K562 (cell line): ENCODE data around the gene PI16. TPM values are rescaled to one million over a fixed set of nuclear protein-coding genes. Genes with fewer than 3 reads are reported as not detected.

Experiments
- FOXM1 ChIP-seq, 2 experiments: fragments of 450-650 bp in 1 of 2; sonication (generic) in 1 of 2; formaldehyde crosslinking in 1 of 2; IDR thresholded peaks; 2 replicates each; pipeline versions ENCODE4 v1.6.1 to v1.9.0; 2017 to 2022; ENCODE audit warnings: low read depth in 2 of 2, mild to moderate bottlenecking in 2 of 2, missing genetic modification reagents in 1 of 2, moderate library complexity in 1 of 2
- TARDBP ChIP-seq: fragments of 450-650 bp; IDR thresholded peaks from 2 replicates; pipeline ENCODE4 v1.6.1; 2016
- ZFP36 ChIP-seq: fragments of 150-350 bp; IDR thresholded peaks from 2 replicates; pipeline ENCODE4 v1.6.1; 2018; ENCODE audit warnings: low read length, low read depth; ENCODE audit not compliant: partially characterized antibody
- polyA plus RNA-seq, 8 experiments: library from polyadenylated mRNA; depleted of rRNA in 4 of 8; stranded (reverse) in 5 of 8; unstranded in 3 of 8; fragments of >200 nt; fragmentation: Nextera tagmentation in 2 of 8; fragmentation: Illumina TruSeq in 1 of 8; extraction: Ambion mirVana in 2 of 8; extraction: Trizol in 1 of 8; gene quantifications; 2 replicates each; pipeline versions ENCODE4 v1.2.1 to v1.2.3, GENCODE V29; 2011 to 2014; ENCODE audit warnings: inconsistent platforms in 1 of 8, missing spikeins in 1 of 8
- total RNA-seq, 7 experiments: library from RNA; depleted of rRNA in 6 of 7; stranded (reverse); fragments of >200 nt in 6 of 7; fragmentation: Illumina TruSeq in 2 of 7; extraction: Trizol in 2 of 7; gene quantifications; 2 replicates each; pipeline versions ENCODE4 v1.2.1 to v1.2.3, GENCODE V29; 2011 to 2021; ENCODE audit warnings: low replicate concordance in 1 of 7

PI16 gene
- total and polyA plus RNA-seq, 9 of the 15 experiments (the other 6 are each of a cell fraction or from before 2014, with no cell fraction given): 0.06 to 0.18 TPM; not detected in 7

DNA sequence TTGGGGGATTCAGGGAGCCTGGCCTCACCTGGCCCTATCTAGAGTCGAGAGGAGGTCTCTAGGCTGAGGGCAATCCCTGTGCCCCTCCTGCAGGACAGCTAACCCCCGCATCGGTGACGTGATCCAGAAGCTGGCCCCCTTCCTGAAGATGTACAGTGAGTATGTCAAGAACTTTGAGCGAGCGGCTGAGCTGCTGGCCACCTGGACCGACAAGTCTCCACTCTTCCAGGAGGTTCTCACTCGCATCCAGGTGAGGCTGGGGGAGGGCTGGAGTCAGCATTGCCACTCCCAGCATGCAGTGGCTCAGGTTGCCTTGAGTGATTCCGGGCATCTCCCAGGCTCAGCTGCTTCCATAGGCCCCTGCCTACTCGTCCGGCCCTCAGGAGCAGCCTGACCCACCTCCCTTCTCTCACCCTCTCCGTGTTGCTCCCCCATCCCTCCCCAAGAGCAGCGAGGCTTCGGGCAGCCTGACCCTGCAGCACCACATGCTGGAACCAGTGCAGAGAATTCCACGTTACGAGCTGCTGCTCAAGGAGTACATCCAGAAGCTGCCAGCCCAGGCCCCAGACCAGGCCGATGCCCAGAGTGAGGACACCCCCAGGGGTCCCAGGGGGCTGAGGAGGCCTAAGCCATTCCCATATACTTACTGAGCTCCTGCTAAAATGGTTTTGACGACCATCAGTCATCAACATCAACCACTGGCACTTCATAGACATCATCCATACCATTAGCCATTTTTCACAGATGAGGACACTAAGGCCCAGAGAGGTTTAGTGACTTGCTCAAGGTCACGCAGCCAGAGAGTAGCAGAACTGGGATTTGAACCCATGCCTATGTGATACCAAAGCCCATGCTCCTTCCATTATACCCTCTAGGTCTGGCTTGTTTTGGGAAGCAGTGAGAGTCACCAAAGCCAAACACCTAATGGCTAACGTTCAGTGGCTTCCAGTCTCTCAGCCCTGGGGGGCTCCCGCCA, 59.3 kb downstream of the PI16 start (continued):
- peak; percentile 67 for TF ChIP-seq ZFP36
- no peak for TF ChIP-seq TARDBP
- TF ChIP-seq FOXM1 (IDR thresholded peaks at IDR 0.05; ENCODE audit: low read depth): no peak
- no peak for TF ChIP-seq FOXM1 (CRISPR knock-in tag; IDR thresholded peaks at IDR 0.05; ENCODE audit: low read depth)
- TF ChIP-seq, all 486 proteins: peak for 4

Other genes starting within 250 kb of the PI16 start
- 0.18 TPM in 1 of 2 replicates, not detected in the other for gene CPNE5, start 115.3 kb upstream of the PI16 start, total RNA-seq (2014; rRNA removed)
- gene CPNE5, start 115.3 kb upstream of the PI16 start, total RNA-seq (2014; rRNA removed; fragmentation: Illumina TruSeq; extraction: Trizol): not detected in 2 replicates
- gene CPNE5, start 115.3 kb upstream of the PI16 start, total RNA-seq (2015; rRNA removed; fragmentation: Illumina TruSeq; extraction: Trizol): 0.14 TPM in 1 of 2 replicates, not detected in the other
- 0.47 and 0.49 TPM in 2 replicates for gene CPNE5, start 115.3 kb upstream of the PI16 start, total RNA-seq (2021)
- gene CPNE5, start 115.3 kb upstream of the PI16 start, polyA plus RNA-seq (2011; rRNA removed): 0.46 and 0.61 TPM in 2 replicates
- gene CPNE5, start 115.3 kb upstream of the PI16 start, polyA plus RNA-seq (2014; fragmentation: Illumina TruSeq; extraction: Trizol): 0.43 TPM in 1 of 2 replicates, not detected in the other
- 1 to 10 TPM in 1 of 2 experiments, under 1 TPM in 1; 0.21 to 1.0 TPM for gene CPNE5, start 115.3 kb upstream of the PI16 start, polyA plus RNA-seq (2014; fragmentation: Nextera tagmentation; extraction: Ambion mirVana)
- gene CPNE5, start 115.3 kb upstream of the PI16 start, polyA plus RNA-seq (2014; rRNA removed): 0.69 TPM in 1 of 2 replicates, not detected in the other
- gene PPIL1, start 79.9 kb upstream of the PI16 start, total RNA-seq (2014; rRNA removed): 65.8 and 86.0 TPM in 2 replicates
- gene PPIL1, start 79.9 kb upstream of the PI16 start, total RNA-seq (2014; rRNA removed; fragmentation: Illumina TruSeq; extraction: Trizol): 130 and 132 TPM in 2 replicates
- gene PPIL1, start 79.9 kb upstream of the PI16 start, total RNA-seq (2015; rRNA removed; fragmentation: Illumina TruSeq; extraction: Trizol): 107 and 119 TPM in 2 replicates
- 86.9 and 90.1 TPM in 2 replicates for gene PPIL1, start 79.9 kb upstream of the PI16 start, total RNA-seq (2021)
- 113 and 137 TPM in 2 replicates for gene PPIL1, start 79.9 kb upstream of the PI16 start, polyA plus RNA-seq (2011; rRNA removed)
- gene PPIL1, start 79.9 kb upstream of the PI16 start, polyA plus RNA-seq (2014; fragmentation: Illumina TruSeq; extraction: Trizol): 116 and 156 TPM in 2 replicates
- 100 to 1,000 TPM; 195 to 205 TPM for gene PPIL1, start 79.9 kb upstream of the PI16 start, polyA plus RNA-seq (2014; fragmentation: Nextera tagmentation; extraction: Ambion mirVana)
- gene PPIL1, start 79.9 kb upstream of the PI16 start, polyA plus RNA-seq (2014; rRNA removed): 87.9 and 108 TPM in 2 replicates
- 47.2 and 63.5 TPM in 2 replicates for gene C6orf89, start 68.8 kb upstream of the PI16 start, total RNA-seq (2014; rRNA removed)
- gene C6orf89, start 68.8 kb upstream of the PI16 start, total RNA-seq (2014; rRNA removed; fragmentation: Illumina TruSeq; extraction: Trizol): 81.6 and 89.0 TPM in 2 replicates
- 56.9 and 58.5 TPM in 2 replicates for gene C6orf89, start 68.8 kb upstream of the PI16 start, total RNA-seq (2015; rRNA removed; fragmentation: Illumina TruSeq; extraction: Trizol)
- gene C6orf89, start 68.8 kb upstream of the PI16 start, total RNA-seq (2021): 74.8 and 80.1 TPM in 2 replicates
- gene C6orf89, start 68.8 kb upstream of the PI16 start, polyA plus RNA-seq (2011; rRNA removed): 92.9 and 95.9 TPM in 2 replicates
- gene C6orf89, start 68.8 kb upstream of the PI16 start, polyA plus RNA-seq (2014; fragmentation: Illumina TruSeq; extraction: Trizol): 96.1 and 111 TPM in 2 replicates
- 10 to 100 TPM; 35.2 to 41.9 TPM for gene C6orf89, start 68.8 kb upstream of the PI16 start, polyA plus RNA-seq (2014; fragmentation: Nextera tagmentation; extraction: Ambion mirVana)
- gene C6orf89, start 68.8 kb upstream of the PI16 start, polyA plus RNA-seq (2014; rRNA removed): 46.7 and 67.6 TPM in 2 replicates
- gene MTCH1, start 31.5 kb downstream of the PI16 start, total RNA-seq (2014; rRNA removed): 118 and 148 TPM in 2 replicates
- gene MTCH1, start 31.5 kb downstream of the PI16 start, total RNA-seq (2014; rRNA removed; fragmentation: Illumina TruSeq; extraction: Trizol): 98.3 and 112 TPM in 2 replicates
- 114 and 122 TPM in 2 replicates for gene MTCH1, start 31.5 kb downstream of the PI16 start, total RNA-seq (2015; rRNA removed; fragmentation: Illumina TruSeq; extraction: Trizol)
- 153 and 161 TPM in 2 replicates for gene MTCH1, start 31.5 kb downstream of the PI16 start, total RNA-seq (2021)
- 135 and 137 TPM in 2 replicates for gene MTCH1, start 31.5 kb downstream of the PI16 start, polyA plus RNA-seq (2011; rRNA removed)
- gene MTCH1, start 31.5 kb downstream of the PI16 start, polyA plus RNA-seq (2014; fragmentation: Illumina TruSeq; extraction: Trizol): 125 and 128 TPM in 2 replicates
- 10 to 100 TPM in 1 of 2 experiments, 1 to 10 TPM in 1; 7.9 to 14.1 TPM for gene MTCH1, start 31.5 kb downstream of the PI16 start, polyA plus RNA-seq (2014; fragmentation: Nextera tagmentation; extraction: Ambion mirVana)
- gene MTCH1, start 31.5 kb downstream of the PI16 start, polyA plus RNA-seq (2014; rRNA removed): 102 and 116 TPM in 2 replicates
- 0.04 TPM in 1 of 2 replicates, not detected in the other for gene FGD2, start 50.9 kb downstream of the PI16 start, total RNA-seq (2014; rRNA removed)
- gene FGD2, start 50.9 kb downstream of the PI16 start, total RNA-seq (2014; rRNA removed; fragmentation: Illumina TruSeq; extraction: Trizol): not detected in 2 replicates
- gene FGD2, start 50.9 kb downstream of the PI16 start, total RNA-seq (2015; rRNA removed; fragmentation: Illumina TruSeq; extraction: Trizol): 0.15 TPM in 1 of 2 replicates, not detected in the other
- 0.13 TPM in 1 of 2 replicates, not detected in the other for gene FGD2, start 50.9 kb downstream of the PI16 start, total RNA-seq (2021)
- gene FGD2, start 50.9 kb downstream of the PI16 start, polyA plus RNA-seq (2011; rRNA removed): 0.04 TPM in 1 of 2 replicates, not detected in the other
- gene FGD2, start 50.9 kb downstream of the PI16 start, polyA plus RNA-seq (2014; fragmentation: Illumina TruSeq; extraction: Trizol): not detected in 2 replicates
- not detected for gene FGD2, start 50.9 kb downstream of the PI16 start, polyA plus RNA-seq (2014; fragmentation: Nextera tagmentation; extraction: Ambion mirVana)
- 0.09 TPM in 1 of 2 replicates, not detected in the other for gene FGD2, start 50.9 kb downstream of the PI16 start, polyA plus RNA-seq (2014; rRNA removed)
- gene PIM1, start 215.4 kb downstream of the PI16 start, total RNA-seq (2014; rRNA removed): 169 and 190 TPM in 2 replicates
- gene PIM1, start 215.4 kb downstream of the PI16 start, total RNA-seq (2014; rRNA removed; fragmentation: Illumina TruSeq; extraction: Trizol): 175 and 193 TPM in 2 replicates
- gene PIM1, start 215.4 kb downstream of the PI16 start, total RNA-seq (2015; rRNA removed; fragmentation: Illumina TruSeq; extraction: Trizol): 211 and 212 TPM in 2 replicates
- 358 and 364 TPM in 2 replicates for gene PIM1, start 215.4 kb downstream of the PI16 start, total RNA-seq (2021)
- gene PIM1, start 215.4 kb downstream of the PI16 start, polyA plus RNA-seq (2011; rRNA removed): 296 and 429 TPM in 2 replicates
- 574 and 789 TPM in 2 replicates for gene PIM1, start 215.4 kb downstream of the PI16 start, polyA plus RNA-seq (2014; fragmentation: Illumina TruSeq; extraction: Trizol)
- 10 to 100 TPM; 19.0 to 62.4 TPM for gene PIM1, start 215.4 kb downstream of the PI16 start, polyA plus RNA-seq (2014; fragmentation: Nextera tagmentation; extraction: Ambion mirVana)
- gene PIM1, start 215.4 kb downstream of the PI16 start, polyA plus RNA-seq (2014; rRNA removed): 235 and 249 TPM in 2 replicates